Stimulated activated CD4-positive, alpha-beta T cell treated with anti-CD3 and anti-CD28 coated beads, Interleukin-15, amount 100 ng/mL, for 1 hour (primary cell): Measurements from ENCODE around the gene AHNAK.
"Not testable (repeated sequence)": the region's sequence is repeated elsewhere in the genome, so short reads cannot be mapped to it uniquely, and the experiment has no call there.

ENCODE experiments used
- DNase-seq, 2 donors: peaks; one replicate each; pipeline ENCODE4 v3.0.0-alpha.2; 2020; ENCODE audit warnings: low read depth in 1 of 2, low spot score in 1 of 2

AHNAK gene

GRCh38 chr11:62390237-62390636, 156.4 kb downstream of the AHNAK start:
- no peak for DNase-seq

GRCh38 chr11:62388999-62389398, 157.6 kb downstream of the AHNAK start:
- DNase-seq: no peak

- DNase-seq: no peak
These were observed 159.2 kb downstream of the AHNAK start for GRCh38 chr11:62387381-62387780.

GRCh38 chr11:62386083-62386482, 160.5 kb downstream of the AHNAK start:
- not testable (repeated sequence) for DNase-seq

- DNase-seq: no peak
These were observed 162.8 kb downstream of the AHNAK start for GRCh38 chr11:62383822-62384221.
